HUES64 (cell line): ENCODE measurements around the gene ENOX1.

Experiments used
- H3K27ac ChIP-seq: 2 replicates; pipeline ENCODE4 v1.7.0; 2013; ENCODE audit warnings: low read depth, low read length, inconsistent platforms
- H3K27me3 ChIP-seq: 2 replicates; pipeline ENCODE4 v1.6.1; 2013; ENCODE audit warnings: mild to moderate bottlenecking, low read length; ENCODE audit not compliant: insufficient read depth
- H3K36me3 ChIP-seq: 2 replicates; pipeline ENCODE4 v1.6.1; 2013; ENCODE audit warnings: mild to moderate bottlenecking, low read length; ENCODE audit not compliant: insufficient read depth
- H3K4me1 ChIP-seq: 2 replicates; pipeline ENCODE4 v1.6.1; 2013; ENCODE audit warnings: mild to moderate bottlenecking, low read length, moderate library complexity; ENCODE audit not compliant: insufficient read depth
- H3K4me3 ChIP-seq: 2 replicates; pipeline ENCODE4 v1.5.1; 2013; ENCODE audit warnings: mild to moderate bottlenecking, low read length, moderate library complexity
- H3K9ac ChIP-seq: 2 replicates; pipeline ENCODE4 v1.6.1; 2013; ENCODE audit warnings: mild to moderate bottlenecking, low read depth, low read length
- H3K9me3 ChIP-seq: 2 replicates; pipeline ENCODE4 v1.6.1; 2013; ENCODE audit warnings: low read depth, low read length; ENCODE audit not compliant: insufficient read depth
- WGBS: fragments of 150-250, 120-280 bp; methylation state at CpG from one replicate; pipeline ENCODE4 v1.1.7; 2013; ENCODE audit warnings: missing lambda C conversion rate; 5-methylcytosine and 5-hydroxymethylcytosine counted together

ENOX1 gene

DNA sequence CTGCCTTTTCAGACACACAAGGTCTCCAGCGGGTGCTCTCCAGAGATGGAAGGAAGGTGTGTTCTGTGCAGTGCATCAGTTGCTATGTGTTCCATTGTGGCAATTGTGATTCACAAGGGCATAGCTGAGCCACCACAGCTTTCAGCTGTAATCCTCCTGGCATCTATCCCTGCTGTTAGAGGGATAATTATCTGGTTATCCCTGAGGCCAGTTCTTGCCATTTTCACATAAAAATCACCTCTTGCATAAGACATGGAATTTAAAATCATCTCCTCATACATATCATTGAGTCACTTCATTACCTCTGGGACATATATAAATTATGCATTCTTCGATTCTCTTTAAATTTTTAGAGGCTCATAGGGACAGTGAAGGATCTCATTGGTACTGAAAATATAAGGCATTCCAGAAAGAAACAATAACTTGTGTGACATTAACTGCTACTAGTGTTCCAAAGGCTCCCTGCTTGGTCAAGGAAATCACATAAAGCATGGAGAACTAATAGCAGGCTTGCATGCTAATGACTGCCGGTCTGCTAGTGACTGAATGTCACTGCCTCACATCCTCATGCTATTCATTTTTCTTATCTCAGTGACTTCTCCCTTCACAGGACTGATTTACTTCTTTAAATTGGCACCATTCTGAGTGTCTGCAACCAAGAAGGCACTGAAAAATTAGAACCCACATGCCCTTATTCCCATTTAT, 214.0 kb downstream of the ENOX1 start:
- H3K9ac ChIP-seq: no peak overlapping the region
- WGBS: 68% methylated on average over 2 of the region's 3 CpGs
- no peaks in the 10 kb centered on the region for H3K27me3 ChIP-seq
- no peak overlapping the region for H3K4me3 ChIP-seq
- H3K27ac ChIP-seq: no peak overlapping the region
- peaks cover 13% of the 10 kb centered on the region for H3K4me1 ChIP-seq
- no peaks in the 10 kb centered on the region for H3K9me3 ChIP-seq
- no peaks in the 10 kb centered on the region for H3K36me3 ChIP-seq

DNA sequence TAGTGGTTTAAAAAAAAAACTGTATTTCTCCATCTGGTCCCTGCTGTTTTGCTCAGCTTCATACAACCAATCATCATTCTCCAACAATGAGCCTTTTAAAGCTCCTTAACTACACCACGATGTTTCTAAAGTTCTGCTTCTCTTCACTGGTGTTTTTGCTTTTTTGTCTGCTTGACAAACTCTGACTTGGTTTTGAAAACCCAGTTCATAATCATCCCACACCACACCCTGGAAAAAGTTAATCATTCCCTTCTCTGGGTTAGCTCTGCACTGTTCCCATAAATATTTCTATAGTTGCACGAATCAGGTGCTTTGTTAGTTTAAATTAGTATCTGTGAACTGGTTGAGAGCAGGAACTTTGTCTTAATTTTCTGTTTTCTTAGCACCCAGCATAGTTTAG, 217.1 kb downstream of the ENOX1 start:
- 77% methylated on average over 2 of the region's 2 CpGs for WGBS
- Histone ChIP-seq H3K27me3 (no peaks in the 10 kb centered on the region), H3K36me3 (no peaks in the 10 kb centered on the region), H3K9ac (no peak overlapping the region), H3K4me3 (no peak overlapping the region), H3K27ac (no peak overlapping the region), H3K4me1 (peaks cover 12% of the 10 kb centered on the region), H3K9me3 (no peaks in the 10 kb centered on the region)

DNA sequence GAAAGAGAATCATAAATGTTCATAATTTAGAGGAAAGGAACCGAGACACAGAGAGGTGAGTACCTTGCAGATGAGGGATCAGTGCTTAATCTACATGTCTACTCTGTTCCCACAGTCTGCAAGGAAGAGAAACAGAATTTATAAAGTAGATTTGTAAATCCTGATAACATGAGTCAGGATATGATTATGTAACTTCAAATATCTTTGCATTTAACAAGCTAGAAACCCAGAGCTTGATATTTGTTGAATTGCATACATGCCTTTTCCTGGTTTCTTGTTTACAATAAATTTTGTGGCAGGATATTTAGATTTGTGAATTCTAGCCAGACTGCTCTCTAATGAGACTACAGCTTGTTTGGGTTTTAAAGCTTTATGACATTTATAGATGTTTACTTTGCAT, 219.2 kb downstream of the ENOX1 start:
- H3K27ac ChIP-seq: no peak overlapping the region
- H3K9me3 ChIP-seq: no peaks in the 10 kb centered on the region
- no peaks in the 10 kb centered on the region for H3K27me3 ChIP-seq
- no peak overlapping the region for H3K9ac ChIP-seq
- WGBS: 100% methylated on average over 1 of the region's 1 CpG
- no peak overlapping the region for H3K4me3 ChIP-seq
- H3K36me3 ChIP-seq: no peaks in the 10 kb centered on the region
- no peaks in the 10 kb centered on the region; the same call in 1 of the 2 replicates for H3K4me1 ChIP-seq

- no peak overlapping the region for H3K4me3 ChIP-seq
- no peak overlapping the region for H3K27ac ChIP-seq
- no peaks in the 10 kb centered on the region for H3K4me1 ChIP-seq
- WGBS: 81% methylated on average over 1 of the region's 1 CpG
- no peaks in the 10 kb centered on the region for H3K27me3 ChIP-seq
- no peak overlapping the region for H3K9ac ChIP-seq
- H3K36me3 ChIP-seq: no peaks in the 10 kb centered on the region
- no peaks in the 10 kb centered on the region for H3K9me3 ChIP-seq
Observed at GRCh38 chr13:43564952-43565351, 221.8 kb downstream of the ENOX1 start.

DNA sequence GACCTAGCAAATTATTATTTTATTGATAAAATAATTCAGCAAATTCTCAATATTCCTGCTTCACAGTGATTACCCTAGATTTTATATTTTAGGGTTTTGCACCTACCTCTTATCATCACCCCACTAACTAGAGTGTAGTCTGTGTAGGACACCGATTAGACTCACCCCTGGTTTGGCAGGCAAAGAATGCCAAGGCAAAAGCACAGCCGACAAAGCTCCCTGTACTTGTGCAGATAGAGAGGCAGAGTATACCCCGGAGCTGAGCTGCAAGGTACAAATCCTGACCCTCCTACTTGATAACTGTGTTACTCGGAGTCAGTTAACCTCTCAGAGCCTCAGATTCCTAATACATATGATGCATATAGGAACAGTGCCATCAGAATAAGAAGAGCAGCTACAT, 225.7 kb downstream of the ENOX1 start:
- Histone ChIP-seq H3K4me3 (no peak overlapping the region), H3K36me3 (no peaks in the 10 kb centered on the region), H3K27me3 (no peaks in the 10 kb centered on the region), H3K4me1 (no peaks in the 10 kb centered on the region), H3K9ac (no peak overlapping the region), H3K9me3 (no peaks in the 10 kb centered on the region), H3K27ac (no peak overlapping the region)
- 90% methylated on average over 4 of the region's 4 CpGs for WGBS

- Histone ChIP-seq H3K9ac (no peak overlapping the region), H3K4me3 (no peak overlapping the region), H3K9me3 (no peaks in the 10 kb centered on the region), H3K36me3 (no peaks in the 10 kb centered on the region), H3K27ac (no peak overlapping the region), H3K27me3 (no peaks in the 10 kb centered on the region), H3K4me1 (no peaks in the 10 kb centered on the region)
- WGBS: 90% methylated on average over 1 of the region's 1 CpG
Observed at GRCh38 chr13:43558939-43559338, 227.8 kb downstream of the ENOX1 start.

GRCh38 chr13:43558326-43558725, 228.4 kb downstream of the ENOX1 start:
- Histone ChIP-seq H3K27me3 (no peaks in the 10 kb centered on the region), H3K9ac (no peak overlapping the region), H3K36me3 (no peaks in the 10 kb centered on the region), H3K27ac (no peak overlapping the region), H3K9me3 (no peaks in the 10 kb centered on the region), H3K4me3 (no peak overlapping the region), H3K4me1 (no peaks in the 10 kb centered on the region)
- 100% methylated on average over 1 of the region's 1 CpG for WGBS

GRCh38 chr13:43555667-43556066, 231.1 kb downstream of the ENOX1 start:
- Histone ChIP-seq H3K27me3 (no peaks in the 10 kb centered on the region), H3K9me3 (no peaks in the 10 kb centered on the region), H3K27ac (no peak overlapping the region), H3K4me1 (no peaks in the 10 kb centered on the region), H3K4me3 (no peak overlapping the region), H3K9ac (no peak overlapping the region), H3K36me3 (no peaks in the 10 kb centered on the region)
- 85% methylated on average over 2 of the region's 2 CpGs for WGBS

GRCh38 chr13:43551897-43552456, 234.8 kb downstream of the ENOX1 start:
- 81% methylated on average over 3 of the region's 3 CpGs for WGBS

GRCh38 chr13:43546816-43547215, 240.0 kb downstream of the ENOX1 start:
- Histone ChIP-seq H3K36me3 (no peaks in the 10 kb centered on the region), H3K4me3 (no peak overlapping the region), H3K27me3 (no peaks in the 10 kb centered on the region), H3K27ac (no peak overlapping the region), H3K9ac (no peak overlapping the region), H3K9me3 (no peaks in the 10 kb centered on the region), H3K4me1 (peaks cover 4% of the 10 kb centered on the region; the same call in 1 of the 2 replicates)
- 81% methylated on average over 3 of the region's 3 CpGs for WGBS

More at GRCh38 chr13:43551897-43552456, 234.8 kb downstream of the ENOX1 start:
- H3K9me3 ChIP-seq: no peaks in the 10 kb centered on the region
- H3K4me1 ChIP-seq: no peaks in the 10 kb centered on the region
- H3K9ac ChIP-seq: no peak overlapping the region
- no peaks in the 10 kb centered on the region for H3K27me3 ChIP-seq
- H3K4me3 ChIP-seq: no peak overlapping the region
- no peaks in the 10 kb centered on the region for H3K36me3 ChIP-seq
- no peak overlapping the region for H3K27ac ChIP-seq

DNA sequence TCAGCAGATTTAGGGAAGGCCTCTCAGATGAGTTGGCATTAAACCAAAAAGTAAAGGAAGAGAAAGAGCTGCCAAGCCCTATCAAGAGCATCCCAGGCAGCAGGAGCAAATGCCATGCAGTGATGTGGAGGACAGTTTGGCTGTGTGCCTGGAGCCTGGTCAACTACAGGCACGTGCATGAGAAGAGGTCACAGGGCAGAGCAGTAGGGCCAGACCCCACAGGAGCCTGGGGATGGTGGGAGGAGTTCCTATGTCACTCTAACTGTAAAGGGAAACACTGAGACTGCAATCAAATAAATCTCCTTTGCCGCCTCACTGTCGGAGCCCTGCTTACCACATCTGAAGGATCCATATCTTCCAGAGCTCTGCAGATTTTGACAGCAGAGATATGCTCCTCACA, 240.5 kb downstream of the ENOX1 start:
- no peak overlapping the region for H3K27ac ChIP-seq
- no peak overlapping the region for H3K4me3 ChIP-seq
- no peaks in the 10 kb centered on the region for H3K27me3 ChIP-seq
- peaks cover 4% of the 10 kb centered on the region; the same call in 1 of the 2 replicates for H3K4me1 ChIP-seq
- no peak overlapping the region for H3K9ac ChIP-seq
- H3K9me3 ChIP-seq: no peaks in the 10 kb centered on the region
- WGBS: 72% methylated on average over 3 of the region's 3 CpGs
- H3K36me3 ChIP-seq: no peaks in the 10 kb centered on the region
